ENCODE results near the gene RHBDL2. TPM values are rescaled to one million over a fixed set of nuclear protein-coding genes. Genes with fewer than 3 reads are reported as not detected.

The RHBDL2 gene
- total and polyA plus RNA-seq, 2 donors (not counting 3 experiments of a cell fraction or from before 2014, with no cell fraction given) = 0.06 to 1.4 TPM

DNA sequence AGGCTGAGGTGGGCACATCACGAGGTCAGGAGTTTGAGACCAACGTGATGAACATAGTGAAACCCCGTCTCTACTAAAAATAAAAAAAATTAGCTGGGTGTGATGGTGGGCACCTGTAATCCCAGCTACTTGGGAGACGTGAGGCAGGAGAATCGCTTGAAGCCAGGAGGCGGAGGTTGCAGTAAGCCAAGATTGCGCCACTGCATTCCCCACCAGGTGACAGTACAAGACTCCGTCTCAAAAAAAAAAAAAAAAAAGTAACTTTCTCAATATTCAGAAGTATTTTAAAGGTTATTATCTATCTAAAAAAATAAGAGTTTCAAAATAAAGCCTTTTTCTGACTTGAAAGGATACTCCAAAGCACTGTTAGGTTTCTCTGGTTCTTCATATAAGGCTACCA is 74.4 kb downstream of the RHBDL2 start:
- Histone ChIP-seq H3K4me3 (replicated peaks in 1 of 3; ENCODE audit: insufficient read depth in 1 of 3, low read depth in 1 of 3, low read length in 3 of 3) (no peak overlapping the region), H3K9ac (replicated peaks; ENCODE audit: extremely low read depth, insufficient read depth, low read length) (no peak overlapping the region), H3K9me3 (replicated peaks; ENCODE audit: control insufficient read depth, insufficient read depth, low read length) (no peaks in the 10 kb centered on the region), H3K36me3 (ENCODE audit: control insufficient read depth in 2 of 2, extremely low read depth in 1 of 2, insufficient read depth in 2 of 2, low read length in 2 of 2) (peaks cover 3 to 4% of the 10 kb centered on the region in 2 experiments), H3K79me2 (ENCODE audit: control insufficient read depth, insufficient read depth, low read length) (peaks cover 7% of the 10 kb centered on the region), H4K20me1 (replicated peaks; ENCODE audit: control insufficient read depth, extremely low read depth, insufficient read depth, low read length) (no peaks in the 10 kb centered on the region), H3K9me1 (replicated peaks; ENCODE audit: control insufficient read depth, extremely low read depth, insufficient read depth, low read length) (no peaks in the 10 kb centered on the region), H3K27me3 (ENCODE audit: control insufficient read depth in 2 of 2, insufficient read depth in 2 of 2, low read length in 2 of 2) (no peaks in the 10 kb centered on the region), H3K4me2 (ENCODE audit: insufficient read depth, low read length) (no peak overlapping the region), H3K27ac (ENCODE audit: insufficient read depth, low read depth, low read length) (no peak overlapping the region), H3K4me1 (ENCODE audit: control insufficient read depth, extremely low read depth, insufficient read depth, low read length) (peaks cover 2% of the 10 kb centered on the region), H2AFZ (ENCODE audit: low read depth, low read length) (no peak overlapping the region)
- FAIRE-seq (no peak), DNase-seq (ENCODE audit: low read depth, low spot score) (no peak)
- ChIA-PET CTCF (no interaction called here), POLR2A (no interaction called here)
- dilution Hi-C loops (cut with MboI; ENCODE audit: extremely low pct_ligation_motif_present, low sequenced_read_pairs) = no loop called here
- intact Hi-C loops (cut with micrococcal nuclease) = loop anchor here (10.0 kb wide), 1 partner anchor 708 kb away; the partner anchor contains the start of gene PABPC4
- TF ChIP-seq EZH2 (IDR thresholded peaks at IDR 0.05; ENCODE audit: borderline replicate concordance, low read depth, low read length, severe bottlenecking) (no peak), MAX (IDR thresholded peaks at IDR 0.05; ENCODE audit: insufficient read depth, insufficient read length) (no peak), GATA2 (IDR thresholded peaks at IDR 0.05; ENCODE audit: insufficient read depth, insufficient read length, low read depth, low read length) (no peak), JUN (IDR thresholded peaks at IDR 0.05; ENCODE audit: borderline replicate concordance, insufficient read depth, insufficient read length, low read depth) (no peak), MYC (IDR thresholded peaks at IDR 0.05; ENCODE audit: low read depth, low read length) (no peak)
- TF ChIP-seq, protein P1, sequence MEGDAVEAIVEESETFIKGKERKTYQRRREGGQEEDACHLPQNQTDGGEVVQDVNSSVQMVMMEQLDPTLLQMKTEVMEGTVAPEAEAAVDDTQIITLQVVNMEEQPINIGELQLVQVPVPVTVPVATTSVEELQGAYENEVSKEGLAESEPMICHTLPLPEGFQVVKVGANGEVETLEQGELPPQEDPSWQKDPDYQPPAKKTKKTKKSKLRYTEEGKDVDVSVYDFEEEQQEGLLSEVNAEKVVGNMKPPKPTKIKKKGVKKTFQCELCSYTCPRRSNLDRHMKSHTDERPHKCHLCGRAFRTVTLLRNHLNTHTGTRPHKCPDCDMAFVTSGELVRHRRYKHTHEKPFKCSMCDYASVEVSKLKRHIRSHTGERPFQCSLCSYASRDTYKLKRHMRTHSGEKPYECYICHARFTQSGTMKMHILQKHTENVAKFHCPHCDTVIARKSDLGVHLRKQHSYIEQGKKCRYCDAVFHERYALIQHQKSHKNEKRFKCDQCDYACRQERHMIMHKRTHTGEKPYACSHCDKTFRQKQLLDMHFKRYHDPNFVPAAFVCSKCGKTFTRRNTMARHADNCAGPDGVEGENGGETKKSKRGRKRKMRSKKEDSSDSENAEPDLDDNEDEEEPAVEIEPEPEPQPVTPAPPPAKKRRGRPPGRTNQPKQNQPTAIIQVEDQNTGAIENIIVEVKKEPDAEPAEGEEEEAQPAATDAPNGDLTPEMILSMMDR (IDR thresholded peaks at IDR 0.05; ENCODE audit: extremely low read depth in 1 of 2, insufficient read depth in 1 of 2, low read depth in 1 of 2, low read length in 2 of 2) = no peak
- no TSS peak for BruUV-seq (replicated peaks)
